Fibroblast of pulmonary artery (primary cell): Measurements from ENCODE around the gene HNRNPUL2.

Experiments
- DNase-seq: peaks from one replicate; pipeline ENCODE4 v3.0.0-alpha.2; 2010; ENCODE audit warnings: low read depth
- H3K4me3 ChIP-seq: replicated peaks from 2 replicates; pipeline ENCODE4 v1.5.1; 2011; ENCODE audit warnings: low read depth, mild to moderate bottlenecking, control low read depth, low read length, moderate library complexity
- CTCF ChIP-seq: IDR thresholded peaks from 2 replicates; pipeline ENCODE4 v1.5.1; 2011; ENCODE audit warnings: mild to moderate bottlenecking, control low read depth, low read length, inconsistent platforms; ENCODE audit errors: missing control alignments

Gene HNRNPUL2

DNA sequence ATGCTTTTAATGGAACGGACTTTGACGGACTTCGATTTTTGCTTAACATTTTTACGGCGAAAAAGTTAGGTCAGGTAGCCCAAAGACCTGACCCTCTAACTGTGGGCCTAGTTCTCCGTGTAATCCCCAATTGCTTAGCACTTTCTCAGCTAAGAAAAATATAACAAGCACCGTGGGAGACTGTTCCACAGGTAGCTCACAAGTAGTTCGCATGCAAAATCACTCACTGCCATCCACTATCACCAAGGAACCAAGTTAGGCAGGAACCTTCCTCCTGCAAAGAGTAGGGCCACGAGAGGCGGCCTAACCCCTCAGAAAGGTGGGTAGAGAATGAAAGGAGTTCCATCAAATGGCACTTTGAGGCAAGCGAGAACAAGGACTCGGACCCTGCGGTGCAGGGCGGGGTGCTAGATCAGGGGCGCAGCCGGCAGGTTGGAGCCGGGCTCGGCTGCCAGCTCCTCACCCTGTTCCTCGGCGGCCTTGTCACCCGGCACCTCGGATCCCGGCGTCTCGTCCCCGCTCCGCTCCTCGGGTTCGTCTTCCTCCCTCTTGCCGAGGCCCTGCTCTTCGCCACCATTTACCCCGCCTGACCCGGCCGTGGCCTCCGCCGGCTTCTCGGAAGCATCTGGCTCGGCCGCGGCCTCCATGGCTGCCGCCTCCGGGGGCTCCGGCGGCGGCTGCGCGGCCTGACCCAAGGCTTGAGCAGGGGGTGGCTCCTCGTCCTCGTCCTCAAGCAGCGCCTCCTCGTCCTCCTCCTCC, 922 bp downstream of the HNRNPUL2 start:
- no peak for DNase-seq
- peak overlapping the region; percentile 71 for H3K4me3 ChIP-seq
- TF ChIP-seq CTCF = no peak

- DNase-seq = no peak
- TF ChIP-seq CTCF = no peak
- peak overlapping the region; percentile 71 for H3K4me3 ChIP-seq
These were observed 1.6 kb downstream of the HNRNPUL2 start for GRCh38 chr11:62725646-62726045.

DNA sequence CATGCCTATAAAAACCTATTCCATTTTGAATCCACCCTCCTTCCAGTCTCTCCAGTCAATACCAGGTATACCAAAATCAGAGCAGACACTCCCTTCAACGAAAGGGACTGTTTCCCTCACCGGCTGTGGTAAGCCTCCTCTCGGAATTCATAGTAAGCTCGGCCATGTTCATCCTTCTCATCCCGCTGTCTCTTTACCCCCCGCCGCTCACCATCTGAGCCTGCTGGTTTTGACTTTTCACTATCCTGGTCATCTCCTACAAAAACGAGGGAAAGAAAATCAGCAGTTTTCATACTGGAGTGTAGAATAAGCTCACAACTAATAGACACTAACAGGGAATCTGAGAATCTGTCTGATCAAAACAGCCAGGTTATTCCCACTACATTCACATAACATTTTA, 3.1 kb downstream of the HNRNPUL2 start:
- no peak for TF ChIP-seq CTCF
- DNase-seq = no peak
- peak overlapping the region; percentile 71 for H3K4me3 ChIP-seq

DNA sequence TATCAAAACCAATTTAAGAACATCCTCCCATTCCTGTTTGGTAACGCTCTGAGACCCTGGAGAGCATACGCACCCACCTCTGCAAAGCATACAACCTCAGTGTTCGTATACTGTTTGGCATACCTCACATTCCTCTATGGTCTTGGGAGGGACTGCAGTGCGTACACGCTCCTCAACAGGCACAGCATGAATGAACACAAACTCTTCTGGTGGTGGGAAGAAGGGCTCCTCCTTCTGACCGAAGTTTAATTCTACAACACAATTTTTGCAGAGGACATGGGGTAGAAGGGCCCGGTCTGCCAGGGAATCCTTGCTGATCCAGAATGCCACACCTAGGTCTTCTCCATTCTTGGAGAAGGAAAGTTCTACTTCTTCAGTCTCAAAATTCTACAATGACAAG, 5.3 kb downstream of the HNRNPUL2 start:
- TF ChIP-seq CTCF = peak; percentile 12
- peak; percentile 48 for DNase-seq
- H3K4me3 ChIP-seq = no peak overlapping the region

DNA sequence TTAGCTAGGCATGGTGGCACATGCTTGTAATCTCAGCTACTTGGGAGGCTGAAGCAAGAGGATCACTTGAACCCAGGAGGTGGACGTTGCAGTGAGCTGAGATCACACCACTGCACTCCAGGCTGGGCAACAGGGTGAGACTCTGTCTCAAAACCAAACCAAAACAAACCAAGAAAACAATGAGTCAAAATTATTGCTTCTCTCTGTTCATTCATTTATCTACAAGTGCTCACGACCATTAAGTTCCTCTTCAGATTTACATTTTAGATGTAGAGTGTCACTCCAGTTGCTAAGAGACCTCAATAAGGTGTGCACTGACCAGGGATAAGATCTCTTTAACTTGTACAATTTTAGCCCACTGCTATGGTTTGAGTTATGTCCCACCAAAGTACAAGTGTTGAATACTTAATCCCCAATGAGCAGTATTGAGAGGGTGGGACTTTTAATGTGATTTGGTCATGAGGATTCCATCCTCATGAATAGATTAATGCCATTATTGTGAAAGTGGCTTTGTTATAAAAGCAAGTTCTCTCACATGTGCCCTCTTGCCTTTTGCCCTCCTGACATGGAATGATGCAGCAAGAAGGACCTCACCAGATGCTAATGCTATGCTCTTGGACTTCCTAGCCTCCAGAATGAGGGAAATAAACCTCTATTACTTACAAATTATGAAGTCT, 7.8 kb downstream of the HNRNPUL2 start:
- no peak for DNase-seq
- no peak overlapping the region for H3K4me3 ChIP-seq
- no peak for TF ChIP-seq CTCF

- no peak for DNase-seq
- no peak for TF ChIP-seq CTCF
- no peak overlapping the region for H3K4me3 ChIP-seq
These were observed 10.4 kb downstream of the HNRNPUL2 start for GRCh38 chr11:62716816-62717215.
